Panc1 (cell line): Measurements from ENCODE around the gene RAP1GDS1. TPM values are rescaled to one million over a fixed set of nuclear protein-coding genes. Genes with fewer than 3 reads are reported as not detected.
A peak's percentile ranks its signal among the peaks of the same experiment; 100 is the strongest.

ENCODE experiments used
- ATAC-seq: fragments of 200-7000 bp; cut with Tn5 transposase; 2 replicates; pipeline ENCODE4 v1.9.1; 2020; ENCODE audit warnings: mild to moderate bottlenecking, moderate library complexity
- BruUV-seq: library from RNA; stranded (reverse); fragments of 400-500 nt; replicated peaks from 2 replicates; lab custom pipeline; 2021; lab: Mats Ljungman, UMichigan
- CTCF ChIA-PET: fragments of 300-600 bp; sonication (Branson Sonifier 250); formaldehyde crosslinking; loops from one replicate; lab custom pipeline; 2022; ENCODE audit warnings: antibody characterized with exemption; lab: Charles Lee
- POLR2A ChIA-PET: fragments of 300-600 bp; sonication (Branson Sonifier 250); formaldehyde crosslinking; loops from one replicate; lab custom pipeline; 2022; ENCODE audit warnings: antibody characterized with exemption; lab: Charles Lee
- DNase-seq: peaks from one replicate; pipeline ENCODE4 v3.0.0-alpha.2; 2010; ENCODE audit warnings: low read depth, low spot score
- H3K27ac ChIP-seq: 2 replicates; pipeline ENCODE4 v1.5.1; 2011; ENCODE audit warnings: mild to moderate bottlenecking, low read length, inconsistent platforms
- H3K27me3 ChIP-seq: fragments of 200-500 bp; sonication (Bioruptor generic); 2 replicates; pipeline ENCODE4 v1.6.0; 2014; ENCODE audit warnings: low read length, inconsistent platforms; ENCODE audit not compliant: control insufficient read depth, insufficient read depth
- H3K36me3 ChIP-seq: fragments of 200-500 bp; sonication (Bioruptor generic); 2 replicates; pipeline ENCODE4 v1.5.1; 2014; ENCODE audit warnings: inconsistent platforms, mild to moderate bottlenecking, low read length, moderate library complexity; ENCODE audit not compliant: control insufficient read depth, insufficient read depth
- H3K4me1 ChIP-seq: 2 replicates; pipeline ENCODE4 v1.5.1; 2011; ENCODE audit warnings: inconsistent platforms, mild to moderate bottlenecking, low read length, moderate library complexity; ENCODE audit not compliant: control insufficient read depth, insufficient read depth
- H3K4me3 ChIP-seq, 2 experiments: 2 replicates each; pipeline ENCODE4 v1.5.1; 2011 to 2012; ENCODE audit warnings: low read depth in 2 of 2, low read length in 2 of 2, mild to moderate bottlenecking in 2 of 2, inconsistent platforms in 1 of 2, moderate library complexity in 1 of 2
- H3K9me3 ChIP-seq: fragments of 200-500 bp; sonication (Bioruptor generic); 2 replicates; pipeline ENCODE4 v1.5.1; 2014; ENCODE audit warnings: low read depth, mild to moderate bottlenecking, inconsistent platforms, low read length, moderate library complexity; ENCODE audit not compliant: control insufficient read depth, insufficient read depth
- POLR2AphosphoS5 ChIP-seq: IDR thresholded peaks from 2 replicates; pipeline ENCODE4 v1.6.1; 2012; ENCODE audit warnings: mild to moderate bottlenecking, low read depth, low read length, moderate library complexity
- SIN3A ChIP-seq: IDR thresholded peaks from 2 replicates; pipeline ENCODE4 v1.6.1; 2012; ENCODE audit warnings: low read depth, mild to moderate bottlenecking, low read length, moderate library complexity, borderline replicate concordance; ENCODE audit not compliant: insufficient read depth
- TCF7L2 ChIP-seq: IDR thresholded peaks from 2 replicates; pipeline ENCODE4 v1.6.1; 2011; ENCODE audit warnings: mild to moderate bottlenecking, low read depth, low read length, inconsistent platforms
- in situ Hi-C: cut with HindIII; loops from 2 replicates; pipeline ENCODE4 v1.10.0; 2016; ENCODE audit warnings: low sequenced_read_pairs, low pct_unique_long_range_greater_than_20kb
- intact Hi-C: fragments of 100-400 bp; cut with micrococcal nuclease; formaldehyde crosslinking; loops from one replicate; pipeline ENCODE4 v1.10.0; 2022; ENCODE audit not compliant: unreplicated experiment
- total RNA-seq: library from RNA; stranded (reverse); gene quantifications from one replicate; pipeline ENCODE4 v1.2.1, GENCODE V29; 2021; ENCODE audit not compliant: unreplicated experiment
- TF ChIP-seq, protein P1 (sequence below): fragments of 450-650 bp; IDR thresholded peaks from 2 replicates; pipeline ENCODE4 v1.5.1; 2017; ENCODE audit warnings: mild to moderate bottlenecking
- TF ChIP-seq, protein P2 (sequence below), 2 experiments: IDR thresholded peaks; 2 replicates each; pipeline ENCODE4 v1.6.1; 2011 to 2012; ENCODE audit warnings: low read depth in 2 of 2, control low read depth in 1 of 2, low read length in 1 of 2, mild to moderate bottlenecking in 1 of 2, moderate library complexity in 1 of 2; ENCODE audit not compliant: insufficient read depth in 1 of 2

RAP1GDS1 gene
- total RNA-seq, 1 experiment from 2014 or later, result 39.7 TPM

DNA sequence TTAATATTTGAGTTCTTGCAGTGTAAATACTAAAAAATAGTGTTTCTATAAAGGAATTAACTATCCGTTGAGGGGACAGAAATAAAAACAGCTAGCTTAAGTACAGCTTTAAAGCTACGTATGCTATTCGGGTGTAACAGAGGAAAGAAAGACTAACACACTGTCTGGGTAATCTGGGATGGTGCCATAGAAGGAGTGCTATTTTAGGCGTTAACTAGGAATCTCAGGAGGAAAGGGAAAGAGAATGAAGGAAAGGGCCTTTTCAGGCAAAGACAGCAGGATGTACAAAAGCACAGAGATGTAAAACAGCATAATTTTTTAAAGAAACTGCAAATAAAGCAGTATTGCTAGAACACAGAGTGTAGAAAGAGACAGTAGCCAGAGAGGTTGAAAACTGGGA is 161.8 kb downstream of the RAP1GDS1 start:
- Histone ChIP-seq H3K36me3 (no peaks in the 10 kb centered on the region), H3K27ac (no peak overlapping the region), H3K27me3 (no peaks in the 10 kb centered on the region), H3K4me3 (no peak overlapping the region), H3K4me1 (no peaks in the 10 kb centered on the region), H3K9me3 (no peaks in the 10 kb centered on the region)
- CTCF ChIA-PET, result no interaction called here
- in situ Hi-C loops, result no loop called here
- no TSS peak for BruUV-seq
- intact Hi-C loops, result no loop called here
- TF ChIP-seq SIN3A (no peak), POLR2AphosphoS5 (no peak), TCF7L2 (no peak)
- TF ChIP-seq, protein P1, sequence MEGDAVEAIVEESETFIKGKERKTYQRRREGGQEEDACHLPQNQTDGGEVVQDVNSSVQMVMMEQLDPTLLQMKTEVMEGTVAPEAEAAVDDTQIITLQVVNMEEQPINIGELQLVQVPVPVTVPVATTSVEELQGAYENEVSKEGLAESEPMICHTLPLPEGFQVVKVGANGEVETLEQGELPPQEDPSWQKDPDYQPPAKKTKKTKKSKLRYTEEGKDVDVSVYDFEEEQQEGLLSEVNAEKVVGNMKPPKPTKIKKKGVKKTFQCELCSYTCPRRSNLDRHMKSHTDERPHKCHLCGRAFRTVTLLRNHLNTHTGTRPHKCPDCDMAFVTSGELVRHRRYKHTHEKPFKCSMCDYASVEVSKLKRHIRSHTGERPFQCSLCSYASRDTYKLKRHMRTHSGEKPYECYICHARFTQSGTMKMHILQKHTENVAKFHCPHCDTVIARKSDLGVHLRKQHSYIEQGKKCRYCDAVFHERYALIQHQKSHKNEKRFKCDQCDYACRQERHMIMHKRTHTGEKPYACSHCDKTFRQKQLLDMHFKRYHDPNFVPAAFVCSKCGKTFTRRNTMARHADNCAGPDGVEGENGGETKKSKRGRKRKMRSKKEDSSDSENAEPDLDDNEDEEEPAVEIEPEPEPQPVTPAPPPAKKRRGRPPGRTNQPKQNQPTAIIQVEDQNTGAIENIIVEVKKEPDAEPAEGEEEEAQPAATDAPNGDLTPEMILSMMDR, result no peak
- TF ChIP-seq, protein P2, sequence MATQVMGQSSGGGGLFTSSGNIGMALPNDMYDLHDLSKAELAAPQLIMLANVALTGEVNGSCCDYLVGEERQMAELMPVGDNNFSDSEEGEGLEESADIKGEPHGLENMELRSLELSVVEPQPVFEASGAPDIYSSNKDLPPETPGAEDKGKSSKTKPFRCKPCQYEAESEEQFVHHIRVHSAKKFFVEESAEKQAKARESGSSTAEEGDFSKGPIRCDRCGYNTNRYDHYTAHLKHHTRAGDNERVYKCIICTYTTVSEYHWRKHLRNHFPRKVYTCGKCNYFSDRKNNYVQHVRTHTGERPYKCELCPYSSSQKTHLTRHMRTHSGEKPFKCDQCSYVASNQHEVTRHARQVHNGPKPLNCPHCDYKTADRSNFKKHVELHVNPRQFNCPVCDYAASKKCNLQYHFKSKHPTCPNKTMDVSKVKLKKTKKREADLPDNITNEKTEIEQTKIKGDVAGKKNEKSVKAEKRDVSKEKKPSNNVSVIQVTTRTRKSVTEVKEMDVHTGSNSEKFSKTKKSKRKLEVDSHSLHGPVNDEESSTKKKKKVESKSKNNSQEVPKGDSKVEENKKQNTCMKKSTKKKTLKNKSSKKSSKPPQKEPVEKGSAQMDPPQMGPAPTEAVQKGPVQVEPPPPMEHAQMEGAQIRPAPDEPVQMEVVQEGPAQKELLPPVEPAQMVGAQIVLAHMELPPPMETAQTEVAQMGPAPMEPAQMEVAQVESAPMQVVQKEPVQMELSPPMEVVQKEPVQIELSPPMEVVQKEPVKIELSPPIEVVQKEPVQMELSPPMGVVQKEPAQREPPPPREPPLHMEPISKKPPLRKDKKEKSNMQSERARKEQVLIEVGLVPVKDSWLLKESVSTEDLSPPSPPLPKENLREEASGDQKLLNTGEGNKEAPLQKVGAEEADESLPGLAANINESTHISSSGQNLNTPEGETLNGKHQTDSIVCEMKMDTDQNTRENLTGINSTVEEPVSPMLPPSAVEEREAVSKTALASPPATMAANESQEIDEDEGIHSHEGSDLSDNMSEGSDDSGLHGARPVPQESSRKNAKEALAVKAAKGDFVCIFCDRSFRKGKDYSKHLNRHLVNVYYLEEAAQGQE (IDR thresholded peaks at IDR 0.05; ENCODE audit: insufficient read depth in 1 of 2, low read depth in 2 of 2, low read length in 1 of 2), result no peak
- POLR2A ChIA-PET, result interaction anchor here (0.7 kb wide), 1 partner anchor 47 kb away, joined by 3 read pairs; no protein-coding TSS in a partner anchor
- ATAC-seq (no peak), DNase-seq (no peak)

DNA sequence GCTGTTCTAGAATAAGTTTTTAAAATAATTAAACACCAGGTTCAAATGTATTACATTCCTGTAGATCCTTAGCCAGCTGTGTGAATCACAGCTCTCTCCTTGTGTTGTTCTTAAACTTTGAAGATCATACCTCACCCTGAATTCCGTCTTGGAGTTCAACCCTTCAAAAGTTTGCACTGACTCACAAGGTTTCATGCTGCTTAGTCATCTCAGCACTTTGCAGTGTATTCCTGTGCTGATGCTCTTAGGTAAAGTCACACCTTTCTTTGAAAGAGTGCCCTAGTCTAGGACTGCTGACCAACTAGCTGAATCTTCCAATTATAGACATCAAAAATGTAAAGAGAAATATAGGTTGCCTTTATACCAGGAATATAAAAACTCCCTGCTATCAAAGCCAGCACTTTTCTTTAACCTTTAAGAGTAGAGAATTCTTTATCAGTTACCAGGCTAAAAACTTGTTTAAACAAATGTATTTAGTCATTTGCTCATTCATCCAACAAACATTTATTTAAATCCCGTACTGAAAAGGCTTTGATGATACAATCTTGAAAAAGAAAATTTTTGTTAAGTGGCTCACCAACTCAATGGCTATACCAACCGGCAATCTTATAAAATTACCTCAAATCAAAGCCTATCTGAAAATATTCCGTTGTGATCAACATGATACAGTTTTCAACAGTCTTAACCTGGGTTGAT is 169.7 kb downstream of the RAP1GDS1 start:
- ChIA-PET POLR2A (no interaction called here), CTCF (no interaction called here)
- TF ChIP-seq TCF7L2, result no peak
- TF ChIP-seq POLR2AphosphoS5, result no peak
- TF ChIP-seq, protein P2 (IDR thresholded peaks at IDR 0.05; ENCODE audit: insufficient read depth in 1 of 2, low read depth in 2 of 2, low read length in 1 of 2), result no peak
- TF ChIP-seq SIN3A, result no peak
- TF ChIP-seq, protein P1, result no peak
- H3K27ac ChIP-seq, result no peak overlapping the region
- peak; percentile 85 for DNase-seq
- no peaks in the 10 kb centered on the region for H3K27me3 ChIP-seq
- intact Hi-C loops, result no loop called here
- ATAC-seq, result peak; percentile 91
- H3K36me3 ChIP-seq, result no peaks in the 10 kb centered on the region
- no peaks in the 10 kb centered on the region for H3K9me3 ChIP-seq
- no peaks in the 10 kb centered on the region; the same call in 1 of the 2 replicates for H3K4me1 ChIP-seq
- BruUV-seq, result no TSS peak
- in situ Hi-C loops, result no loop called here
- no peak overlapping the region for H3K4me3 ChIP-seq
